HFF-Myc (cell line): Measurements from ENCODE around the gene SSBP4.

ENCODE experiments used
- DNase-seq: peaks from one replicate; pipeline ENCODE4 v3.0.0-alpha.2; 2011; ENCODE audit warnings: low read depth; ENCODE audit errors: extremely low read depth
- H3K4me3 ChIP-seq: replicated peaks from 2 replicates; pipeline ENCODE4 v1.5.1; 2011; ENCODE audit warnings: low read depth, mild to moderate bottlenecking, control low read depth, low read length
- CTCF ChIP-seq: IDR thresholded peaks from 2 replicates; pipeline ENCODE4 v1.5.1; 2012; ENCODE audit warnings: mild to moderate bottlenecking, low read depth, low read length, control low read depth; ENCODE audit errors: missing control alignments

SSBP4 gene

GRCh38 chr19:18427743-18428113 is 8.5 kb downstream of the SSBP4 start:
- no peak for DNase-seq
- H3K4me3 ChIP-seq = no peak overlapping the region
- TF ChIP-seq CTCF = no peak

GRCh38 chr19:18428173-18428786 is 9.1 kb downstream of the SSBP4 start:
- peak overlapping the region; percentile 13; the same call in 1 of the 2 replicates for H3K4me3 ChIP-seq
- no peak for DNase-seq
- TF ChIP-seq CTCF = no peak

GRCh38 chr19:18428787-18429674 is 9.8 kb downstream of the SSBP4 start:
- no peak for DNase-seq
- no peak for TF ChIP-seq CTCF
- H3K4me3 ChIP-seq = peak overlapping the region; percentile 13

- TF ChIP-seq CTCF = no peak
- DNase-seq = no peak
- H3K4me3 ChIP-seq = no peak overlapping the region
Observed at GRCh38 chr19:18429717-18430416, 10.7 kb downstream of the SSBP4 start.

DNA sequence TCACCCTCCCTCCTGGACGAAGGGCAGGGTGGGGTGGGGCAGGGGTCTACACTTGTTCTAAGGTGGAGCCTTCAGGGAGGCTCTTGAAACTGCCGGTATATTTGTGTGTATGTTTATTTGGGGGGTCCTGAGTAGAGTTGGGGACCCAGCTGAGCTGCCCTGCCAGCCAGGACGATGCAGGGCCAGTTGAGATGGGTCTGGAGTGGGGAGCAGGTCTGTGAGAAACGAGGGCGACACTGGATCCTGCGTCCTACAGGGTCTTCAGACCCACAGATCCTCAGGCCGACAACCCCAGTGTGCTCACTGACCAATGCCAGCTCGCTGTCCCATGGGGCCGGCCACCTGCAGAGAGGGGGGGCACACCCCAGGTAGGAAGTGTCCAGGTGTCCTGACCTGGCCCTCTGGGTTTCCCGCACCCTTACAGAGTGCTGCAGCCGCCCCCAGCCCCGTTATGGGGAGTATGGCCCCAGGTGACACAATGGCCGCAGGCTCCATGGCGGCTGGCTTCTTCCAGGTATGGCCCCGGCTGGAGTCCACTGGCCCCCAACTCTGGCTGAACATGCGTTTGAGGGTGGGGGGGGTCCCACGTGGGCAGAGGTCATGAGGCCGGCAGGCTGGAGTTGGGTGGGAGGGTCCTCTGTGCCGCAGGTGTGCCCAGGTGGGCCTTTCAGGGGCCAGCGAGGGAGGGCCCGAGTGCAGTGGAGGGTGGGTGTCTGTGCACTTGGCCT is 11.4 kb downstream of the SSBP4 start:
- TF ChIP-seq CTCF = no peak
- no peak for DNase-seq
- no peak overlapping the region for H3K4me3 ChIP-seq
